Trophoblast cell (in vitro differentiated cells and primary cell): Measurements from ENCODE around the gene FAM227B.
"Not testable (repeated sequence)": the region's sequence is repeated elsewhere in the genome, so short reads cannot be mapped to it uniquely, and the experiment has no call there.

Experiments used
- DNase-seq, 2 donors: peaks; one replicate each; pipeline ENCODE4 v3.0.0-alpha.2; 2016
- H2AFZ ChIP-seq: 2 replicates; pipeline ENCODE4 v1.6.1; 2013; ENCODE audit warnings: low read length, moderate library complexity, mild to moderate bottlenecking; ENCODE audit not compliant: insufficient read depth, poor library complexity
- H2AK5ac ChIP-seq: 2 replicates; pipeline ENCODE4 v1.6.1; 2013; ENCODE audit warnings: mild to moderate bottlenecking, low read length
- H2BK120ac ChIP-seq: 2 replicates; pipeline ENCODE4 v1.6.1; 2013; ENCODE audit warnings: low read length, mild to moderate bottlenecking, moderate library complexity; ENCODE audit not compliant: insufficient read depth, poor library complexity
- H2BK12ac ChIP-seq: 2 replicates; pipeline ENCODE4 v1.6.1; 2013; ENCODE audit warnings: mild to moderate bottlenecking, low read length, moderate library complexity
- H2BK5ac ChIP-seq: 2 replicates; pipeline ENCODE4 v1.6.1; 2013; ENCODE audit warnings: low read length, low read depth, moderate library complexity, mild to moderate bottlenecking; ENCODE audit not compliant: poor library complexity
- H3K14ac ChIP-seq: 2 replicates; pipeline ENCODE4 v1.6.1; 2013; ENCODE audit warnings: mild to moderate bottlenecking, low read length
- H3K18ac ChIP-seq: 2 replicates; pipeline ENCODE4 v1.6.1; 2013; ENCODE audit warnings: mild to moderate bottlenecking, low read length
- H3K23ac ChIP-seq: 2 replicates; pipeline ENCODE4 v1.6.1; 2013; ENCODE audit warnings: low read length
- H3K27ac ChIP-seq: 2 replicates; pipeline ENCODE4 v1.5.1; 2013; ENCODE audit warnings: low read depth, mild to moderate bottlenecking, inconsistent platforms, low read length, moderate library complexity
- H3K27me3 ChIP-seq: 2 replicates; pipeline ENCODE4 v1.6.1; 2013; ENCODE audit warnings: inconsistent platforms, mild to moderate bottlenecking, low read length, moderate library complexity; ENCODE audit not compliant: insufficient read depth
- H3K36me3 ChIP-seq, 2 experiments: 1 replicate in 1 of 2; 2 replicates in 1 of 2; pipeline ENCODE4 v1.6.1; 2013; ENCODE audit warnings: low read length in 2 of 2, mild to moderate bottlenecking in 2 of 2, moderate library complexity in 1 of 2; ENCODE audit not compliant: insufficient read depth in 2 of 2, control insufficient read depth in 1 of 2
- H3K4ac ChIP-seq: 2 replicates; pipeline ENCODE4 v1.6.1; 2013; ENCODE audit warnings: low read depth, mild to moderate bottlenecking, low read length, moderate library complexity
- H3K4me1 ChIP-seq, 2 experiments: 1 replicate in 1 of 2; 2 replicates in 1 of 2; pipeline ENCODE4 v1.6.1; 2013; ENCODE audit warnings: low read length in 2 of 2, mild to moderate bottlenecking in 2 of 2, moderate library complexity in 1 of 2; ENCODE audit not compliant: insufficient read depth in 2 of 2, control insufficient read depth in 1 of 2
- H3K4me2 ChIP-seq: 2 replicates; pipeline ENCODE4 v1.6.1; 2013; ENCODE audit warnings: inconsistent platforms, mild to moderate bottlenecking, low read length, moderate library complexity
- H3K4me3 ChIP-seq: 2 replicates; pipeline ENCODE4 v1.5.1; 2013; ENCODE audit warnings: mild to moderate bottlenecking, low read depth, low read length, inconsistent platforms
- H3K79me1 ChIP-seq: one replicate; pipeline ENCODE4 v1.6.1; 2013; ENCODE audit warnings: low read length
- H3K79me2 ChIP-seq: 2 replicates; pipeline ENCODE4 v1.6.1; 2013; ENCODE audit warnings: low read length, mild to moderate bottlenecking; ENCODE audit not compliant: control insufficient read depth, insufficient read depth, poor library complexity
- H3K9ac ChIP-seq: 2 replicates; pipeline ENCODE4 v1.6.1; 2013; ENCODE audit warnings: mild to moderate bottlenecking, low read length
- H3K9me3 ChIP-seq: 2 replicates; pipeline ENCODE4 v1.6.1; 2013; ENCODE audit warnings: low read depth, mild to moderate bottlenecking, control low read depth, inconsistent platforms, low read length; ENCODE audit not compliant: insufficient read depth
- H4K12ac ChIP-seq: 2 replicates; pipeline ENCODE4 v1.6.1; 2013; ENCODE audit warnings: low read depth, mild to moderate bottlenecking, low read length, moderate library complexity
- H4K8ac ChIP-seq: 2 replicates; pipeline ENCODE4 v1.6.1; 2013; ENCODE audit warnings: low read depth, mild to moderate bottlenecking, low read length, moderate library complexity
- H4K91ac ChIP-seq: one replicate; pipeline ENCODE4 v1.6.1; 2013; ENCODE audit warnings: low read depth, mild to moderate bottlenecking, low read length, moderate library complexity
- WGBS: extraction: QIAGEN DNeasy Blood & Tissue Kit; methylation state at CpG from one replicate; pipeline ENCODE4 v1.1.7; 2013; ENCODE audit warnings: missing lambda C conversion rate; ENCODE audit not compliant: insufficient read length, insufficient coverage; ENCODE audit errors: extremely low coverage; 5-methylcytosine and 5-hydroxymethylcytosine counted together

FAM227B gene

GRCh38 chr15:49370782-49371181 is 249.8 kb downstream of the FAM227B start:
- Histone ChIP-seq H3K23ac (no peak overlapping the region), H3K79me2 (no peaks in the 10 kb centered on the region), H3K36me3 (no peaks in the 10 kb centered on the region), H4K91ac (no peak overlapping the region), H3K14ac (no peak overlapping the region), H3K4me1 (no peaks in the 10 kb centered on the region), H3K9ac (no peak overlapping the region), H2AK5ac (no peak overlapping the region), H2BK120ac (no peak overlapping the region), H3K4ac (no peak overlapping the region), H3K4me3 (no peak overlapping the region), H2BK5ac (no peak overlapping the region), H2AFZ (no peak overlapping the region), H3K18ac (no peak overlapping the region), H4K12ac (no peak overlapping the region), H3K79me1 (no peaks in the 10 kb centered on the region), H4K8ac (no peak overlapping the region), H3K4me2 (no peak overlapping the region), H3K27ac (no peak overlapping the region), H2BK12ac (no peak overlapping the region), H3K9me3 (no peaks in the 10 kb centered on the region), H3K27me3 (no peaks in the 10 kb centered on the region)
- DNase-seq, result peak in 1 of 2 donors; percentile 23
- WGBS, result no CpG with 5 or more reads among the region's 1 CpG

GRCh38 chr15:49366496-49366895 is 254.1 kb downstream of the FAM227B start:
- no peaks in the 10 kb centered on the region for H3K9me3 ChIP-seq
- no CpG with 5 or more reads among the region's 22 CpGs for WGBS

GRCh38 chr15:49361370-49361769 is 259.2 kb downstream of the FAM227B start:
- Histone ChIP-seq H2AFZ (no peak overlapping the region), H3K79me1 (no peaks in the 10 kb centered on the region), H3K36me3 (no peaks in the 10 kb centered on the region), H2BK120ac (no peak overlapping the region), H4K91ac (no peak overlapping the region), H4K12ac (no peak overlapping the region), H3K79me2 (no peaks in the 10 kb centered on the region), H3K14ac (no peak overlapping the region), H4K8ac (no peak overlapping the region), H3K23ac (no peak overlapping the region), H3K27ac (no peak overlapping the region), H3K9me3 (no peaks in the 10 kb centered on the region), H3K27me3 (no peaks in the 10 kb centered on the region), H3K18ac (no peak overlapping the region), H3K4me1 (no peaks in the 10 kb centered on the region), H2AK5ac (no peak overlapping the region), H3K4me2 (no peak overlapping the region), H2BK12ac (no peak overlapping the region), H3K9ac (no peak overlapping the region), H3K4me3 (no peak overlapping the region), H3K4ac (no peak overlapping the region), H2BK5ac (no peak overlapping the region)
- DNase-seq, result no peak
- WGBS, result no CpG with 5 or more reads among the region's 3 CpGs

More at GRCh38 chr15:49366496-49366895, 254.1 kb downstream of the FAM227B start:
- no peaks in the 10 kb centered on the region for H3K4me1 ChIP-seq
- H2AK5ac ChIP-seq, result no peak overlapping the region
- H3K27me3 ChIP-seq, result no peaks in the 10 kb centered on the region
- H3K4me2 ChIP-seq, result no peak overlapping the region
- no peaks in the 10 kb centered on the region for H3K79me1 ChIP-seq
- H4K8ac ChIP-seq, result no peak overlapping the region
- H3K23ac ChIP-seq, result no peak overlapping the region
- DNase-seq, result no peak
- no peak overlapping the region for H3K9ac ChIP-seq
- no peaks in the 10 kb centered on the region for H3K36me3 ChIP-seq
- H4K12ac ChIP-seq, result no peak overlapping the region
- no peak overlapping the region for H2BK120ac ChIP-seq
- no peaks in the 10 kb centered on the region for H3K79me2 ChIP-seq
- no peak overlapping the region for H4K91ac ChIP-seq
- no peak overlapping the region for H2AFZ ChIP-seq
- no peak overlapping the region for H3K14ac ChIP-seq
- no peak overlapping the region for H2BK12ac ChIP-seq
- no peak overlapping the region for H3K18ac ChIP-seq
- H3K4ac ChIP-seq, result no peak overlapping the region
- no peak overlapping the region for H3K27ac ChIP-seq
- no peak overlapping the region for H3K4me3 ChIP-seq
- no peak overlapping the region for H2BK5ac ChIP-seq

GRCh38 chr15:49354439-49354838 is 266.2 kb downstream of the FAM227B start:
- H3K27me3 ChIP-seq, H2BK5ac ChIP-seq, H3K79me2 ChIP-seq, H2BK120ac ChIP-seq, DNase-seq, H4K91ac ChIP-seq, H3K4me1 ChIP-seq, H4K12ac ChIP-seq, H3K9me3 ChIP-seq, H3K23ac ChIP-seq, H2AFZ ChIP-seq, H2AK5ac ChIP-seq, H3K4me3 ChIP-seq, H3K18ac ChIP-seq, H4K8ac ChIP-seq, H3K4ac ChIP-seq, H3K9ac ChIP-seq, H3K27ac ChIP-seq, H3K4me2 ChIP-seq, H3K36me3 ChIP-seq, H3K14ac ChIP-seq, H3K79me1 ChIP-seq, H2BK12ac ChIP-seq: not testable (repeated sequence)
- no CpG with 5 or more reads among the region's 17 CpGs for WGBS
